SK-N-SH treated with all-trans-retinoic acid at 6 μM for 48 hours (cell line): Measurements from ENCODE around the gene SLC25A47.
"Not testable (repeated sequence)": the region's sequence is repeated elsewhere in the genome, so short reads cannot be mapped to it uniquely, and the experiment has no call there.

ENCODE experiments used
- ATAC-seq: fragments of 200-7000 bp; cut with Tn5 transposase; 3 replicates; pipeline ENCODE4 v1.9.1; 2020; ENCODE audit warnings: mild to moderate bottlenecking, moderate library complexity
- ARNTL ChIP-seq: fragments of 450-650 bp; formaldehyde crosslinking; IDR thresholded peaks from 2 replicates; pipeline ENCODE4 v1.5.0; 2020; ENCODE audit warnings: low read depth, mild to moderate bottlenecking, moderate library complexity, borderline replicate concordance
- BACH2 ChIP-seq: fragments of 250-450 bp; sonication (Bioruptor Pico); IDR thresholded peaks from 2 replicates; pipeline ENCODE4 v1.9.0; 2021; ENCODE audit warnings: mild to moderate bottlenecking, borderline replicate concordance
- CREB5 ChIP-seq: fragments of 250-450 bp; sonication (Bioruptor Pico); IDR thresholded peaks from 2 replicates; pipeline ENCODE4 v1.5.1; 2020; ENCODE audit warnings: low read depth, mild to moderate bottlenecking, moderate library complexity
- CSDC2 ChIP-seq: fragments of 250-450 bp; sonication (Bioruptor Pico); IDR thresholded peaks from 2 replicates; pipeline ENCODE4 v1.5.0; 2020; ENCODE audit warnings: mild to moderate bottlenecking, moderate library complexity
- CSRNP3 ChIP-seq: fragments of 250-450 bp; sonication (Bioruptor Pico); IDR thresholded peaks from 2 replicates; pipeline ENCODE4 v1.5.1; 2021; ENCODE audit warnings: mild to moderate bottlenecking, moderate library complexity
- ESRRG ChIP-seq: fragments of 250-450 bp; sonication (Bioruptor Pico); IDR thresholded peaks from 2 replicates; pipeline ENCODE4 v1.6.1; 2021; ENCODE audit warnings: mild to moderate bottlenecking
- ISL1 ChIP-seq: fragments of 250-450 bp; sonication (Bioruptor Pico); IDR thresholded peaks from 2 replicates; pipeline ENCODE4 v2.1.2; 2022; ENCODE audit warnings: mild to moderate bottlenecking, moderate library complexity
- OSR1 ChIP-seq: fragments of 250-450 bp; sonication (Bioruptor Pico); IDR thresholded peaks from 2 replicates; pipeline ENCODE4 v1.8.0; 2022; ENCODE audit warnings: moderate library complexity, mild to moderate bottlenecking, inconsistent platforms
- PATZ1 ChIP-seq: fragments of 250-450 bp; sonication (Bioruptor Pico); IDR thresholded peaks from 2 replicates; pipeline ENCODE4 v1.8.0; 2020; ENCODE audit warnings: mild to moderate bottlenecking, moderate library complexity, borderline replicate concordance
- PPARA ChIP-seq: fragments of 250-450 bp; sonication (Bioruptor Pico); IDR thresholded peaks from 2 replicates; pipeline ENCODE4 v1.5.0; 2020; ENCODE audit warnings: mild to moderate bottlenecking, borderline replicate concordance
- SNAI2 ChIP-seq: fragments of 250-450 bp; sonication (Bioruptor Pico); IDR thresholded peaks from 2 replicates; pipeline ENCODE4 v1.5.0; 2020; ENCODE audit warnings: mild to moderate bottlenecking, moderate library complexity
- TCF4 ChIP-seq: fragments of 250-450 bp; sonication (Bioruptor Pico); IDR thresholded peaks from 2 replicates; pipeline ENCODE4 v1.8.0; 2021; ENCODE audit warnings: mild to moderate bottlenecking, moderate library complexity, borderline replicate concordance
- TOX ChIP-seq: fragments of 250-450 bp; sonication (Bioruptor Pico); IDR thresholded peaks from 2 replicates; pipeline ENCODE4 v1.8.0; 2021; ENCODE audit warnings: mild to moderate bottlenecking, moderate library complexity, borderline replicate concordance
- TSHZ2 ChIP-seq: fragments of 250-450 bp; sonication (Bioruptor Pico); IDR thresholded peaks from 2 replicates; pipeline ENCODE4 v1.5.0; 2020; ENCODE audit warnings: mild to moderate bottlenecking, moderate library complexity
- ZC3H10 ChIP-seq: fragments of 250-450 bp; sonication (Bioruptor Pico); IDR thresholded peaks from 2 replicates; pipeline ENCODE4 v1.5.1; 2021; ENCODE audit warnings: mild to moderate bottlenecking, moderate library complexity
- ZFP3 ChIP-seq: fragments of 250-450 bp; sonication (Bioruptor Pico); IDR thresholded peaks from 2 replicates; pipeline ENCODE4 v1.5.0; 2020; ENCODE audit warnings: mild to moderate bottlenecking, moderate library complexity
- ZFP30 ChIP-seq: fragments of 450-650 bp; formaldehyde crosslinking; IDR thresholded peaks from 2 replicates; pipeline ENCODE4 v1.5.0; 2022; ENCODE audit warnings: mild to moderate bottlenecking, moderate library complexity
- ZNF565 ChIP-seq: fragments of 450-650 bp; formaldehyde crosslinking; conservative IDR thresholded peaks from 2 replicates; pipeline ENCODE4 v1.5.0; 2020; ENCODE audit warnings: low read depth, mild to moderate bottlenecking, moderate library complexity
- ZNF70 ChIP-seq: fragments of 450-650 bp; formaldehyde crosslinking; IDR thresholded peaks from 2 replicates; pipeline ENCODE4 v1.5.0; 2020; ENCODE audit warnings: mild to moderate bottlenecking, moderate library complexity
- ZNF8 ChIP-seq: fragments of 450-650 bp; formaldehyde crosslinking; IDR thresholded peaks from 2 replicates; pipeline ENCODE4 v1.5.0; 2020; ENCODE audit warnings: mild to moderate bottlenecking, moderate library complexity

The SLC25A47 gene

GRCh38 chr14:100294963-100295330, 28.2 kb upstream of the SLC25A47 start:
- TF ChIP-seq ZFP30 (CRISPR knock-in tag) (no peak), CSRNP3 (no peak), ZC3H10 (no peak), SNAI2 (CRISPR knock-in tag) (no peak), TSHZ2 (no peak), ZNF8 (no peak), PATZ1 (CRISPR knock-in tag) (no peak), PPARA (CRISPR knock-in tag) (no peak)
- no peak for ATAC-seq

GRCh38 chr14:100295376-100296105, 27.6 kb upstream of the SLC25A47 start:
- ATAC-seq: no peak
- TF ChIP-seq ISL1 (CRISPR knock-in tag) (no peak), ZNF8 (no peak), ESRRG (CRISPR knock-in tag) (no peak), CSDC2 (CRISPR knock-in tag) (no peak), OSR1 (no peak), ZFP30 (CRISPR knock-in tag) (no peak), CSRNP3 (no peak), SNAI2 (CRISPR knock-in tag) (no peak), TOX (CRISPR knock-in tag) (no peak), TCF4 (CRISPR knock-in tag) (no peak), CREB5 (CRISPR knock-in tag) (no peak), BACH2 (CRISPR knock-in tag) (no peak), ZNF565 (no peak), ZFP3 (no peak), ZNF70 (CRISPR knock-in tag) (no peak)
- TF ChIP-seq, all 23 proteins: peak for 0

- no peak for ATAC-seq
- TF ChIP-seq TSHZ2 (no peak), ZNF70 (CRISPR knock-in tag) (no peak), ZNF565 (no peak), ARNTL (no peak), ZFP30 (CRISPR knock-in tag) (no peak), ESRRG (CRISPR knock-in tag) (no peak), ZNF8 (no peak), ZC3H10 (no peak), CSRNP3 (no peak), TCF4 (CRISPR knock-in tag) (no peak), ZFP3 (no peak)
- TF ChIP-seq, all 23 proteins: peak for 0
These were observed 27.0 kb upstream of the SLC25A47 start for GRCh38 chr14:100296106-100296651.

GRCh38 chr14:100296729-100297128, 26.4 kb upstream of the SLC25A47 start:
- not testable (repeated sequence) for ATAC-seq
